C4-2B (cell line): ENCODE data around the gene MTF2.

Source experiments
- ZFX ChIP-seq: fragments of 450-650 bp; IDR thresholded peaks from 2 replicates; pipeline ENCODE4 v1.6.1; 2017
- TF ChIP-seq, protein P1 (sequence below): fragments of 450-650 bp; conservative IDR thresholded peaks from 2 replicates; pipeline ENCODE4 v1.5.1; 2017; ENCODE audit warnings: mild to moderate bottlenecking

DNA sequence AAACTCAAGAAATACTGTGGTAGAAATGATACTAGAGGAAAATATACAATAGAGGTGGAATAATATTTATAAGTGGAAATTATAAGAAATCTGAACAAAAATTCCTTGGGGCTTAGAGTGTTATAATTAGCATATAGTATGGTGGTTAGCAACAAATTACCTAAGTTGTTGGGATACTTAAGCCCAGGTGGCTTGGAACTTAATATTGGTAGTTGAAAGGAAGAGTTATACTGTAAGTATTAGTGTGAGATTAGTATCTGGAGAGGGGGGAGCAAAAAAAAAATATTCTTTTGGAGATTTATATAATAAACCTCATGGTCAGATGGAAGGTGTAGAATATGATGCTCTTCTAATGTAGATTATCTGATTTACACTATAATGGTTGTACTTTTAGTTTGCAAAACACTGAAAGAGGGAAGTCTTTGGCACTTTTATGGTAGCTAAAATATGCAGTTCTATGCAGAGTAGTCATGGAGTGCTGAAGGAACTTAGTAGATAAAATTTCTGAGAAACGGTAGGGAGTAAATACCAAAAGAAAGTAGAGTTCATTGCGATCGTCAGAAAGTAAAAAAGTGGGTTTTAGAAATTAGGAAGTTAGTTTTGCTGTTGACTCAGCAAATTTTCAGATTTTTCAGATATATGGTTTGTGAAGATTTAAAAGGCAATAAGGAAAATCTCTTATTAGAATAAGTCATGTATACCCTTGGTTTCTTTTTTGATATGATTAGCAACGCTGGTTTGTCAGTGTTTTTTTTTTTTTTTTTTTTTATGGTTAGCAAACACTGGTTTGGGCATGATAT lies 45.7 kb downstream of the MTF2 start:
- TF ChIP-seq, protein P1, sequence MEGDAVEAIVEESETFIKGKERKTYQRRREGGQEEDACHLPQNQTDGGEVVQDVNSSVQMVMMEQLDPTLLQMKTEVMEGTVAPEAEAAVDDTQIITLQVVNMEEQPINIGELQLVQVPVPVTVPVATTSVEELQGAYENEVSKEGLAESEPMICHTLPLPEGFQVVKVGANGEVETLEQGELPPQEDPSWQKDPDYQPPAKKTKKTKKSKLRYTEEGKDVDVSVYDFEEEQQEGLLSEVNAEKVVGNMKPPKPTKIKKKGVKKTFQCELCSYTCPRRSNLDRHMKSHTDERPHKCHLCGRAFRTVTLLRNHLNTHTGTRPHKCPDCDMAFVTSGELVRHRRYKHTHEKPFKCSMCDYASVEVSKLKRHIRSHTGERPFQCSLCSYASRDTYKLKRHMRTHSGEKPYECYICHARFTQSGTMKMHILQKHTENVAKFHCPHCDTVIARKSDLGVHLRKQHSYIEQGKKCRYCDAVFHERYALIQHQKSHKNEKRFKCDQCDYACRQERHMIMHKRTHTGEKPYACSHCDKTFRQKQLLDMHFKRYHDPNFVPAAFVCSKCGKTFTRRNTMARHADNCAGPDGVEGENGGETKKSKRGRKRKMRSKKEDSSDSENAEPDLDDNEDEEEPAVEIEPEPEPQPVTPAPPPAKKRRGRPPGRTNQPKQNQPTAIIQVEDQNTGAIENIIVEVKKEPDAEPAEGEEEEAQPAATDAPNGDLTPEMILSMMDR: no peak
- TF ChIP-seq ZFX: no peak
